ENCODE results near the gene ISL2.

DNA sequence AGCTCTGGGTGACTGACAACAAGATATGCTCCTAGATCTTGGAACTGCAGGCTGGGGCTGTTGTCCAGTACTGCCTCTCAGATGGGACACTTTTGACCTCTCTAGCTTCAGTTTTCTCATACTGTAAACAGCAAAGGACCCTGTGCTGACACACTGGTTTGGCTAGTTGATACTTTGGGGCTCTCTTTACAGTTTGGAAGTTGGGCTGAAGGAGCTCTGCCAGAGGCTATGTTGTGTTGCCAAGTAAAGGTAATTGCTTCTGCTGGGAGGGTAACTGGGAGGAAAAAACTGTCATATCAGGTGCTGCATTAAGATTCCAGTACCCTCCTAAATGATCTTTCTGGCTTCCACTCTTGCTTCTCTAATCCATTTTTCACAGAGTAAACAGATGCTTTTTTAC lies 54.0 kb downstream of the ISL2 start:
- TF ChIP-seq RFX5 (IDR thresholded peaks at IDR 0.05) (no peak), POLR2A (IDR thresholded peaks at IDR 0.05; ENCODE audit: low read length) (no peak), CHD4 (IDR thresholded peaks at IDR 0.05; ENCODE audit: borderline replicate concordance) (no peak), MAZ (IDR thresholded peaks at IDR 0.05; ENCODE audit: borderline replicate concordance, low read depth, low read length) (no peak), NR3C1 (IDR thresholded peaks at IDR 0.05) (no peak), MAFK (IDR thresholded peaks at IDR 0.05; ENCODE audit: partially characterized antibody) (no peak), MYC (IDR thresholded peaks at IDR 0.05; ENCODE audit: borderline replicate concordance, low read length) (no peak), HDAC2 (IDR thresholded peaks at IDR 0.05) (no peak)
- TF ChIP-seq, protein P1, sequence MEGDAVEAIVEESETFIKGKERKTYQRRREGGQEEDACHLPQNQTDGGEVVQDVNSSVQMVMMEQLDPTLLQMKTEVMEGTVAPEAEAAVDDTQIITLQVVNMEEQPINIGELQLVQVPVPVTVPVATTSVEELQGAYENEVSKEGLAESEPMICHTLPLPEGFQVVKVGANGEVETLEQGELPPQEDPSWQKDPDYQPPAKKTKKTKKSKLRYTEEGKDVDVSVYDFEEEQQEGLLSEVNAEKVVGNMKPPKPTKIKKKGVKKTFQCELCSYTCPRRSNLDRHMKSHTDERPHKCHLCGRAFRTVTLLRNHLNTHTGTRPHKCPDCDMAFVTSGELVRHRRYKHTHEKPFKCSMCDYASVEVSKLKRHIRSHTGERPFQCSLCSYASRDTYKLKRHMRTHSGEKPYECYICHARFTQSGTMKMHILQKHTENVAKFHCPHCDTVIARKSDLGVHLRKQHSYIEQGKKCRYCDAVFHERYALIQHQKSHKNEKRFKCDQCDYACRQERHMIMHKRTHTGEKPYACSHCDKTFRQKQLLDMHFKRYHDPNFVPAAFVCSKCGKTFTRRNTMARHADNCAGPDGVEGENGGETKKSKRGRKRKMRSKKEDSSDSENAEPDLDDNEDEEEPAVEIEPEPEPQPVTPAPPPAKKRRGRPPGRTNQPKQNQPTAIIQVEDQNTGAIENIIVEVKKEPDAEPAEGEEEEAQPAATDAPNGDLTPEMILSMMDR (IDR thresholded peaks at IDR 0.05): no peak
- TF ChIP-seq, protein P2, sequence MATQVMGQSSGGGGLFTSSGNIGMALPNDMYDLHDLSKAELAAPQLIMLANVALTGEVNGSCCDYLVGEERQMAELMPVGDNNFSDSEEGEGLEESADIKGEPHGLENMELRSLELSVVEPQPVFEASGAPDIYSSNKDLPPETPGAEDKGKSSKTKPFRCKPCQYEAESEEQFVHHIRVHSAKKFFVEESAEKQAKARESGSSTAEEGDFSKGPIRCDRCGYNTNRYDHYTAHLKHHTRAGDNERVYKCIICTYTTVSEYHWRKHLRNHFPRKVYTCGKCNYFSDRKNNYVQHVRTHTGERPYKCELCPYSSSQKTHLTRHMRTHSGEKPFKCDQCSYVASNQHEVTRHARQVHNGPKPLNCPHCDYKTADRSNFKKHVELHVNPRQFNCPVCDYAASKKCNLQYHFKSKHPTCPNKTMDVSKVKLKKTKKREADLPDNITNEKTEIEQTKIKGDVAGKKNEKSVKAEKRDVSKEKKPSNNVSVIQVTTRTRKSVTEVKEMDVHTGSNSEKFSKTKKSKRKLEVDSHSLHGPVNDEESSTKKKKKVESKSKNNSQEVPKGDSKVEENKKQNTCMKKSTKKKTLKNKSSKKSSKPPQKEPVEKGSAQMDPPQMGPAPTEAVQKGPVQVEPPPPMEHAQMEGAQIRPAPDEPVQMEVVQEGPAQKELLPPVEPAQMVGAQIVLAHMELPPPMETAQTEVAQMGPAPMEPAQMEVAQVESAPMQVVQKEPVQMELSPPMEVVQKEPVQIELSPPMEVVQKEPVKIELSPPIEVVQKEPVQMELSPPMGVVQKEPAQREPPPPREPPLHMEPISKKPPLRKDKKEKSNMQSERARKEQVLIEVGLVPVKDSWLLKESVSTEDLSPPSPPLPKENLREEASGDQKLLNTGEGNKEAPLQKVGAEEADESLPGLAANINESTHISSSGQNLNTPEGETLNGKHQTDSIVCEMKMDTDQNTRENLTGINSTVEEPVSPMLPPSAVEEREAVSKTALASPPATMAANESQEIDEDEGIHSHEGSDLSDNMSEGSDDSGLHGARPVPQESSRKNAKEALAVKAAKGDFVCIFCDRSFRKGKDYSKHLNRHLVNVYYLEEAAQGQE (IDR thresholded peaks at IDR 0.05): no peak
